Heart left ventricle (tissue), 13 donors: ENCODE measurements around the gene MT1A.

Experiments
- CTCF ChIP-seq, 12 donors: fragments of 200-600 bp; sonication (generic) in 4 of 12; IDR thresholded peaks; one replicate each; pipeline versions ENCODE4 v1.5.0 to v1.8.0; 2018 to 2022; ENCODE audit warnings: antibody characterized with exemption in 12 of 12, mild to moderate bottlenecking in 5 of 12
- POLR2A ChIP-seq, 2 donors: fragments of 450-650 bp; IDR thresholded peaks; one replicate each; pipeline ENCODE4 v1.6.1; 2017; ENCODE audit warnings: antibody characterized with exemption in 2 of 2, mild to moderate bottlenecking in 2 of 2, moderate library complexity in 2 of 2
- donor health status: ischemic (EF 13 %, LVEDD 7.1; RV severe dilation, severe dysfunction).
- donor health status: DM: no; HTN: yes; CAD: no.
- donor health status: DM: no; HTN: no; CAD: no.
- donor health status: ischemic (EF 25% LVEDD 6.9; RV normal size, moderate dysfunction).
- donor health status: ischemic (EF 25% LVEDD 5.7; RV mildly dilated, moderate dysfunction).
- donor health status: ischemic (EF 35%, LVEDD 5.7; RV mildly dilated, moderate dysfunction).
- donor health status: nonischemic (EF 11% LVEDD 7.7; RV severe dilation, severe dysfunction).
- donor health status: DM: yes; HTN: yes; CAD: no.
- donor health status: PGD.
- donor health status: ischemic (EF 29% LVEDD 5.4; RV normal size, mild dysfunction).
- donor health status: nonischemic (EF 23%, LVEDD 6.1; RV moderate dilation, normal function).

- no peak for TF ChIP-seq CTCF (IDR thresholded peaks at IDR 0.05)
- TF ChIP-seq POLR2A (IDR thresholded peaks at IDR 0.05) = no peak
These were observed 20.3 kb upstream of the MT1A start for GRCh38 chr16:56618138-56618537.
